HG03469 (cell line): ENCODE measurements around the gene CDH4.

Source experiments
- ATAC-seq: cut with Tn5 transposase; IDR thresholded peaks from one replicate; pipeline ENCODE4 v1.9.1; 2021; ENCODE audit warnings: mild to moderate bottlenecking, moderate library complexity, moderate number of reproducible peaks; ENCODE audit not compliant: unreplicated experiment

Gene CDH4

DNA sequence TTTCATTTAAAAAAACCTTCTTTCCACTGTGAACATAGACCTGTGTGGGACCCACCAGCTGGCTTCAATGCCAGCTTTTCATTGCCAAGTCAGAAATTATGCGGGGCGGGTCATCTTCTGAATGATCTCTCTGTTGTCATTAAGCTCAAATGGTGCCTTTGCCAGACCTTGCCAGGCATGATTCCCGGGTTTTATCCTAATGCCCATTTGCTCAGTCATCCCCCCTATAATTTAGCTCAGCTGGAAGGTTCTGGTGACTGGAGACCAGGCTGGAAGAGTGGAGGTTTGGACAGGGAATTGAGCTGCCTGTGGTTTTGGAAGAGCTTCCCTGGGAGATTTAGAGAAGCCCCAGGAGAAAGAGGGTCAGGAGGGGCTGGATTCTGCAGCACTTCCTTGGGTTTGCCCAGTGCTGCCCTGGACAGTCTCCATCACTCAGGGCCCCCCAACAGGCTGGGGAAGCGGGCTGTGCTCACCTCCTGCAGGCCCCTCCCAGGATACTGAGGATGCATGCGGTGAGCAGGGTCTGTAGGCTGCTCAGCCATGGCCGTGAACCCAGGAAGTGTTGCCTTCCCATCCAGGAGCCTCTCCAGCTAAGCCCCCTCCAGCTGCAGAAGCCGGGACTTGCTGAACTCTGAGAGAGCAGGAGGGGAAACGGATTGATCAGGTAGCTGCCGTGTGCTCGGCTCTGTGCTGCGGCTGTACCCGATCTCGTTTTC, 273.0 kb downstream of the CDH4 start:
- no peak for ATAC-seq

DNA sequence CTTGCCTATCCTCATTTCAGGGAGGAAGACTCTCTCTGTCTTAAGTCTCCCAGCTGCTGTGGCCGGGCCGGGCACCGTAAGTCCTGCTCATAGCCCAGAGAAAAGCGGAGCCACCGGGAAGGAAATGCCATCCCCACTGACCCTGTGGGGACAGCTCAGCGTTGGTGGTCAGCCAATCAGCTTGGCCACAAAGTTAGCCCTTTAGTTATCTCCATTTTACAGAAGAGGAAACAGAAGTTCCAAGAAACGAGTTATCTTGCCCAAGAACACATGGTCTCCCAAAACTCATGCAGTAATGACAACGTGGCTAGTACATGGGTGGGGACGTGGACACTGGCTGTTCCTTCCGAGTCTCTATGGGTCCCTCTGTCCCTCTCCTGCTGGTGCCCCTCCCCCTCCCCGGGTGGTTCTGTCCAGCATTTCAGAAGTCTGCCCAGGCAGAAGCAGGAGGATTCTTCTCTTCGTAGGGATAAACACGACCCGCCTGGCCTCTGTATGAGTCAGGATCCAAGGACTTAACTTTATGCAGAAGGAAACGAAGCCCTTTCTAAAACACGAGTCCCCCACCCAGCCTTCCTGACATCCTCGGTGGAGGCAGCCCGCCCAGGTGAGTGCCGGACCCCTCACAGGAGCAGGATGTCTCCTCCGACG, 273.8 kb downstream of the CDH4 start:
- no peak for ATAC-seq

DNA sequence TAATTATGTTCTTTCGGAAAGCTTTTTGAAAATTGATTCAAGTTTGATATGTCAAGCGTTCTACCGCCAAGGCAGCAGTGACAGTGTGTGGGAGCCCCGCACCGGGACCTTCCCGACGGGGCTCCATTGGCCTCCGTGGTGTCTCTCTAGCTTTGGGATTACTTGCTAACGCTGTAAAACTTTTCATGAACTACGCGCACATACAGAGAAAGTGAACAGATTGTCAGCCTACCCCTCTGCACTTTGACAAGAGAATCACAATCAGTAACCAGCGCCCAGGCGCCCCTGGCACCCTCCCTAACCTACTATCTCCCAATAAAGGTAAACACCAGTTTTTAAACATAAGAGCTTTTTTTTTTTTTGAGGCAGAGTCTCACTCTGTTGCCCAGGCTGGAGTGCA, 274.8 kb downstream of the CDH4 start:
- no peak for ATAC-seq

DNA sequence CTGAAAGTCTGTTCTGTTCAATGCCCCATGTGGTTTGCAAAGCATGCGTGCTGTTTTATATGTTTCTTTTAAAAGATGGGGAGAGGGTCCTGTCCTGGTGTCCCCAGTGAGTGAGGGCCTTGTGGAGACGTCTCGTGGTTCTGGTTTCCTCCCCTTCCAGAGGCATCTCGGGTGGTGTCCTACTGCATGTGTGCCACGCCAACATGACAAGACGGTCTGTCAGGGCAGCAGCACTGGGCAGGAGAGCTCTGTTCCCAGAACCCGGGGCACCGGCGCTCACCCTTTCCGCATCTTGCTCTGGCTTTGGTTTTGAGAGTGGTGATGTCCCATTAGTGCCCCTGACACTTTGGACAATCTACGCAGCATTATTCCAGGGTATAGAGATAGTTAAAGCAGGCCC, 275.6 kb downstream of the CDH4 start:
- ATAC-seq = no peak

DNA sequence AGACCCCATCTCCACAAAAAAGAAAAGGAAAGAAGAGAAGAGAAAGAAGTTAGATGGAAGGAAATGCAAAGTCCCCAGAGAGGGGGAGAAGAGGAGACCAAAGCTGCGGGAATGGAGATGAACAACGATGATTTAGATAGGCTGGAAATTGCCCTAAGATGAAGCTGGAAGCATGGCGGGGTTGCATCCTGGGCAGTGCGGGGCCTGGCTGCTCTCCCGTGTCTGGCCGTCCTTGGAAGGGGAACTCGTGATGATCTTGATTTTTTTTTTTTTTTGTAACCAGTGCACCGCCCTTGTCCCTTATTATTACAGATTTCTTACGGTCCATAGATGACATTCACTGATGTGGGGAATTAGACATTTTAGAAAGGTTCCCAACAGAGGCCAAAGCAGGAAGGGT, 276.5 kb downstream of the CDH4 start:
- no peak for ATAC-seq

DNA sequence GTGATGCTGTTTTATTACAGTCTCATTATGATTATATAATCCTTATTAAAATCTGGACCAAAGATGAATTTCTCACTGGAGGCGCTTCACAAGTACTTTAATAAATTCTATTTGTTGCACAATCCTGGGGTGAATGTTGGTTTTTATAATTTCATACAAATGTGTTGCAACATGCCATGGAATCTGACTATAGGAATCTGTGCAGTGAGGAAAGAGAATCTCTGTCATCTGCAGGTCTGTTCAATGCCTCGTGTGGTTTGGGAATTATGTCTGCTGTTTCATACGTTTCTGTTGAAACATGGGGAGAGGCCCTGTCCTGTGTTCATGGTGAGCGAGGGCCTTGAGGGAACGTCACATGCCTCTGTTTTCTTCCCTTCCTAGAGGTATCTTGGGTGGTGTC, 277.3 kb downstream of the CDH4 start:
- ATAC-seq = no peak

DNA sequence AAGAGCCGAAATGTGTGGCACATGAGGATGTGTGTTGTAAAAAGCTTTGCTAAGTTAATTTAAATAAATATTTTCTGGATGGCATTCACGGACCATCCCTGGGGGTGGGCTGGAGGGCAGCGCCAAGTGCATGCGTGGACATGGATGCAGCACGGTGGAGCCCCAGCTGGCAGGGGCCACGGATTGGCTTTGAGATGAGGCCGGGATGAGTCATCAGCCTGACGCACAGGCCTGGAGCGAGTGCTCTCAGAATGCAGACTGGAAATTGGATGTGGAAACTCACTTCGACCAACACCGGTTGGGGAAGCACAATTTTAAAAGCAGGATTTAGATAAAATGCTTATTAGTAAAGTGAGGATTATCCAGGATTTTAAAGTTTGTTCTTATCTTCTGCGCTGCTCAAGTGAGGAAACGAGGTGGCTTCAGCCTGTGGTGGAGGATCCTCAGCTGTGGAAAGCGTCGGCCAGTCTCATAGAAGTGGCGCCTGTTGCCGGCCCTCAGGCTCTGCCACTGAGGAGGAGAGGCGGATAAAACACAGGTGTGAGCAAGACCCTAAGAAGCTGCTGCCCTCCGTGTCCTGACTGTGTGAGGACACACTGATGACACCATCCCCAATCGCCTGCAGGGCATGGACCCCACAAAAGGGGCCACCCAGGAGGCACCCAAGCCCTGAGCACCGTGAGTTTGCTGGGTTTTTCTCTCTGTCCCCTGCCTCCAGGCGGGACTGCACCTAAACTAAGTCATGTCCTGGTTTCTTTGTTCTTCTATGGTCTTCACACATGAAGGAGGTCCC, 279.7 kb downstream of the CDH4 start:
- ATAC-seq = no peak

DNA sequence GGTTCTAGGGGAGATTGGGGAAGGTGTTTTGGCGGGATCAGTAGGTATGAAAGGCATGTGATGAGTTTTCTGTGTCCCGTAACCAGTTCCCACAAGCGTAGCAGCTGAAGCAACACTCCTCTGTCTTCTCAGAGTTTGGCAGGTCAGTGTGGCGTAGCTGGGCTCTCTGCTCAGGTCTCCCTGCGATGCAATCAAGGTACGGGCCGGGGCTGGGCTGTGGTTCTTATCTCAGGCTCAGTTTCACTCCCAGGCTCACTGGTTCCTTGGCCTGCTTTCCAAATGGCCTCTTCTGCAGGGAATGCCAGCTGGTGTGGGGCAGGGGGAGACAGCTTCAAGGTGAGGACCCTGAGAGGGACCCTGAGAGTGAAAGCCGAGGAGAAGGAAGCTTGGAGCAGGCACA, 280.7 kb downstream of the CDH4 start:
- ATAC-seq = no peak

DNA sequence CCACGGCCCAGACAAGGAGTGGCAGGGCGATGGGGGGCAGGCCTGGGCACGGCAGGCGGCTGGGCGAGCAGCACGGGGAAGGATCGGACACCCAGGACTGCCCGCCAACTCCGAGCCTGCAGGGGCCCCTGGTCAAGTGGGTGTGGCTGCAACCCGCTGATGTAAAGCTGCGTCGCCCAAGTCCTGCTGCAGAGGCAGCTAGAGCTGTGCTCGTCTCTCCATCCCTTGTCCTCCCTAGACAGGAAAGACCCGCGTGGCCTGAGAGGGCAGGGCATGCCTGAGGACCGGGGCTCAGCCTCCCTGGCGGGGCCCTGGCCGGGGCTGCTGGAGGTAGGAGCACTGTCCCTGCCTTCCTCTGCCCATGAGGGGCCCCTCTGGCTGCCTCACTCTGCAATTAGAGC, 281.2 kb downstream of the CDH4 start:
- ATAC-seq = no peak

DNA sequence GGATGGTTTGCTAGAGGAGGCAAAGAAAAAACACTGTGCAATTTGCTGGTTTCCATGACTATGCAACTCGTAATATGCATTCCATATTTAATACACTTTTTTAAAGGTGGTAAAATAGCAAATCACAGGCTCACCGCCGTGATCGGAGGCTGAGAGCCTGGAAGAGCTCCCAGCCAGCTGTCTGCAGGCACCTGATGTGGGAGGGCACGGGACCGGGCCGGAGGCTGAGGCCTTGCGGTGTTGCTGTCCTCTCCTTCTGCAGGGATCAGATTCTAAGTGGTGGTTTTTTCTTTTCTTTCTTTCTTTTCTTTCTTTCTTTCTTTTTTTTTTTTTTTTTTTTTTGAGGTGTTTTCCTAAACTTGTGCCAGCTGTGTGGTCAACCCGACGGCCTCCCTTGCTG, 282.3 kb downstream of the CDH4 start:
- no peak for ATAC-seq

DNA sequence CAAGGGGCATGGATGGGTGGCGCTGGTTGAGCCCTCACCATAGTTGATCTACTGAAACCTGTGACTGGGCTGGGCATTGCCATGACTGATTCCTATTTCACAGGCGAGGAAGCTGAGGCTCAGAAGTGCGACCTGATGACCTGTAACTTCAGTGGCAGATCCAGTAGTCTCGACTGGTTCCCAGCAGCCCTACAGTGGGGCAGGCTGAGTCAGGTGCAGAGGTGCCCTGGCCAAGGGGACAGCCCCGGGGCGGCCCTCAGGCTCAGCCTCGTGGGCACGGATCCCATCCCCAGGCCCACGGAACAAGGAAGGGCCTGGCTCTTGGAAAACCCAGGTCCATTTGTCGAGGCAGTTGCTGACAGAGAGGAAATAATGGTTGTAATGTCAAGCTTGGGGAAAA, 283.0 kb downstream of the CDH4 start:
- no peak for ATAC-seq

DNA sequence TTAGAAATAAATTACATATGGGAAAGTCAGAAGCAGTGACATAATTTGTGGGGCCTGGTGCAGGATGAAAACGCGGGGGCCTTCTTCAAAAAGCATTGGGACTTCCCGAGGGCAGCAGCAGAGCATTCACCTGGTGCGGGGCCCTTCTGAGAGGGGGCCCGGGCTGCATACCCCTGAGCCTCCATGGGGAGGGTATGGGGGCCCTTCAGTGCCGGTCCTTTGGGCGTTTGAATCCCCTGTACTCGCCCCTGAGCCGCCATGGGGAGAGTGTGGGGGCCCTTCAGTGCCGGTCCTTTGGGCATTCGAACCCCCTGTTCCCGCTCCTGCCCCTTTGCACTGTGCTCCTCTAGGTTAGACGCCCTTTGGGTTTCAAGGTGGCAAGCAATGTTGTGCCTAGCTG, 283.5 kb downstream of the CDH4 start:
- ATAC-seq = no peak

DNA sequence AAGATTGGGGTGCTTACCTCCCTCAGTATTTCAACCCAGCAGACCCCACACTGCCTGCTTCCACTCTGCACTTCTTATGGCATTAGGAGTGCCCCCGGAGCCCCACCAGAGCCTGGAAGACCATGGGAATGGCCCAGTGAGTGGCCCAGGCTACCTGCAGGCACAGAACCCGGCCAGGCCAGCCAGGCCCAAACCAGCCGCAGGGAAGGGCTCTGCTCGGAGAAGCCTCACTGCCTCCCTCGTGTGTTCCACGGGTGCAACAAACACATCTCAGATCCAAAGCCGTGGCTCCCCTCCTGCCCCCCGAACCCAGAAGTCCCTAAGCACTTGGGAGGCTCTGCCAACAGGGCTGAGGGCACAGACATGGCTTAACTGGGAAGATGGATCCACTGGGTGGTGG, 283.9 kb downstream of the CDH4 start:
- ATAC-seq = no peak

DNA sequence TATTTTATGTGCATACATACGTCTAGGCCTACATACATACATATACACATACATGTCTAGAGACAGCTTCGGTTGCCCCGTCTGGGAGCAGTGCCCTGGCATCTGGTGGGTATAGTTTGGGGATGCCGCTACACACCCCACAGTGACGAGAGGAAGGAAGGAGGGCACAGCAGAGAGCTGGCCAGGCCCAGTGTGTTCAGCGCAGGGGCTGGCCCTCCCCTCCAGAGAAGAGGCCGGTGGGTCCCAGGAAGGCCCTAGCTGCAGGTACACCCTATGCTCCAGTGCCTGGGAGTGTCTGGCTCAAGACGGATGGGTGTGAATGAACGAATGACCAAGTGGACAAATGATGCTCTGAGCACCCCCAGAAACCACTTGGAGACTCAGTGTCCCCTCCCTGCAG, 284.6 kb downstream of the CDH4 start:
- ATAC-seq = no peak

DNA sequence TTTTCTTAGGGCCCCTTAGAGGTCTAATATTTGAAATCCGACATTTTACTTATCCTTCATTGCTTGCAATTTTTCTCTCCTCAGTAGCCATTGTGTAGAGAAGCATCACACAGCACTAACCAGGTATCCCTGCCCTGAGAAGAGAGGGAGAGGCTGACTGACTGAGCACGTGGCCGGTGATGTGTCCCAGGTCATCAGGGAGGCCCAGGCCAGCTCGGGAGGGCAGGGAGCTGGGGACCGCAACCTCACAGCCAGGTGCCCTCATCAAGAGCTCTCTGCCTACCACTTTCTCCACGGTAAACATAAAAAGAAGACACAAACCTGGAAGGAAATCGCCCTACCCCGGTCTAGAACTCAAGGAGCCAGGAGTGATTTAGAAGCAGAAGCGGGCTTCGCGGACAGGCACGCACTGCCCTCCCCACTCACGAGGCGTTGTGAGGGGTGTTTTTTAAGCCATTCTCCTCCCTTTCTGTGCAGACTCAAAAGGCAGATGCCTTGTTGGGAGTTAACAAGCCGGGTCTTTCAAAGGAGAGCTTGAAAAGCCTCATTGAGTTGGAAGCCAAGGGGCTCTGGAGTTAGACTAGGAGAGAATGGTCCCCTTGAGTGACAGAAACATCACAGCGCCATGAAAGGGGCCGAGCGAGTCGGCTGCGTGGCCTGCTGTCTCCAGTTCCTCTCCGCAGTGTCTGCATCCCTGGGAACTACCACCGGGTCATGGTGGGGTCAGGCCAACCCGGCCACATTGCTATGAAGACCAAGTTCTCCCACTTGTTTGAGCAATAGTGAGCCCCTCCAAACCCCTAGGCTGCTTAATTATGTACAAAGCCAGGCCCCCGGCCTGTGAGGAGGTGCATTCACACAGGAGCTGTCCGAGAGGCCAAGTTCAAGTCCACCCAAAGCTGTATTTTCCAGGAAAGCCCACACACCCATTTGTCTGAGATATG, 285.4 kb downstream of the CDH4 start:
- ATAC-seq = no peak

DNA sequence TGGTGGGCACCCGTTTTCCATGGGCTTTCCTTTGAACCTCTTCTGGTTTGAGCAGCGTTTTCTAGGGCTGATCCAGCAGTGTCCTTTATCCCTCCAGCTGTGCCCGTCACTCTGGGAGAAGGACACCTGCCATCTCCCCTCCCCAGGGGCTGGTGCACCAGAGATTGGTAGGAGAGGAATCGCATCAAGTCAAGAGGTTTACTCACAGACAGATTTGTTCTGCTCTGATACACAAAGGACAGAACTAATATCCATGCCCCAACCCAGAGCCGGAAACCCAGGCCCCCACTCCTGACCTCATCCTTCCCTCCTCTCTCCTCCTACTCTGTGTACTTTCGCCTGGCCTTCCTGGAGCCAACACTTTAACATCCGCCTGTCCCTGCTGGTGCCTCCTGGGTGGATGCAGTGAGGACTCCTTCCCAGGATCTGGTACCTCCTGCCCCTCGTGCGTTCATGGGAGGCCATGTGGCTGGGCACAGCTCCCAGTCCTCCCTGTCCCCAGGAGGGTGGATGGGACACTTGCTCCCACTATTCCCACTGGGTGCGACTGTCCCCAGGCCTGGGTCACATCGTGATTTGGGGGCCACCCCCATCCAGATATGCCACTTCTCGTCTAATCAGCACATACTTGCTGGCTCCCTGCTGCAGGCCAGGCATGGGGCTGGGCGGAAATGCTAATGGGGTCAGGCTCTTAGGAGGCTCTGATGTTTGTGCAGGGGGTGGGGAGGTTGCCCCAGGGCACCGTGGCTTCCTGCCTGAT, 286.3 kb downstream of the CDH4 start:
- ATAC-seq = no peak

DNA sequence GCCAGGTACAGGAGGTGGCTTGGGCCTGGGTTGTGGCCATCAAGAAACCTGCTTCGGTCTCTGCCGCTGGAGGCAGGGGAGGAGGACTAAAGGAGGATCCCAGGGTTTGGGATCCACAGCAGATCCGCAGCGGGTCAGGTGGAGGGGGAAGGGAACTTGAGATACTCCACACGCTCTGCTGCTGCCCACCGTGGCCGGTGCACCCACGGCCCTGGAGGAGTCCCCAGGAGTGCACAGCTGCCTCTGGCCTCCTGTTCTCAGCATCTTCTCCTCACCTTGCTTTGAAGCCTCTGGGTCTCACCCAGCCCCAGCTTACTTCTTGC, 286.8 kb downstream of the CDH4 start:
- ATAC-seq = no peak

DNA sequence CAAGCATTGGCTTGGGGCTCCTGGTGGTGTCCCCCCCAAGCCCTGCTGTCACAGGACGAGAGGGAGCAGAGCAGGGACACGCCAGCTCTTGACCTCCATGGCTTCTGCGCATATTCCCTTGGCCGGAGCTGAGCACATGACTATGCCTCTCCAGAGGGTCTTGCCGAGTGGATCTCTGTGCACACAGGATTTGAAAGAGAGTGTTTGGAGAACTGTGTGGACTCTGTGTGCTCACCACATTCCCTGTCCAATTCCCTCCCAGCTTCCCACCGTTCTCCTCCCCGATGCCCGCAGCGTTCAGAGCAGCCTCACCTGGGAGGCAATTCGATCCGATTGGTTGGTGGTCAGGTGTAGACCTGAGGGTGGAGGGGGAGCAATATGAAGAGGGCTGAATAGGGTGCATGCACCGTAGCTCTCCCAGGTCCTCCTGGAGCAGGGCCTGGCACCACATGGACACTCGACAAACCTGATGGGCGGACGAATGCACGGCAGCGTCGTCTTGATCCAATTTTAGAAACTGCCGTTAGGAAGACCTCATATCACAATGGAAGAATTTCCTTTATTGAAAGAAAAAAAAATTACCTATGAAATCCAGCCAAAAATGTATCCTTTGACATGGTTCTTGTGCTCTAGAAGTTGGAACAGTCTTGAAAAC, 287.8 kb downstream of the CDH4 start:
- no peak for ATAC-seq

DNA sequence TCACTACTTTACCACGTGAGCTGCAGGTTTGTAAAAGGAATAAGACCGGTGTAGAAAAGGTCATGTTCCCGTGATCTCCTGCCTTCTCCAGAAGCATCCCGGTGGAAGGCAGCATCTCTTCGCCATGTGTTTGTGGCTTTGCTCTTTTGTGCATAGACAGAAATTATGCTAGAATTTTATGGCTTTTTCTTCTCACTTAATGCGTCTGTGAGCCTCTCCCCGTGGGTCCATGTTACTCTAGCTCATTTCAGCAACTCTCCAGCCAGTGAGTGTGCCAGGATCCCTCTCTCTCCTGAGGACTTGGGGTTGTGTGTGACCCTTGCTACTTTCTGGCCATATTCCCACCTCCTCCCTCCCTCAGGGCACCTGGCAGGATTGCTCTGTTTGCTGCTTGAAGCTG, 289.5 kb downstream of the CDH4 start:
- no peak for ATAC-seq

DNA sequence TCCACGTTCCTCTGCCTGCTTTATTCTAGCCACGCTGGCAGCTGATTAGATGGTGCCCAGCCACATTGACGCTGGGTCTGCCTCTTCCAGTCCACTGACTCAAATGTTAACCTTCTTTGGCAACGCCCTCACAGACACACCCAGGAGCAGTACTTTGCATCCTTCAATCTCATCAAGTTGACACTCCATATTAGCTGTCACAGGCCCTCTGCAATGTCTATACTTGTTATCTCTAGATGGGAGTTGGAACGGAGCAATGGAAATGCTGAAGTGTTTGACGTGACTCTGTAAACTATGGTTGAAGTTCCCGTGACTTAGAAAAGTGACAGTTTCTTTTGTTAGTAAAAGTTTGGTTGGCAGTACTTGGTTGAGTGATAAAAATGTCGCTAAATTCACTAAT, 291.0 kb downstream of the CDH4 start:
- ATAC-seq = no peak
